Smooth muscle cell (in vitro differentiated cells): Measurements from ENCODE around the gene SH3D19. TPM values are rescaled to one million over a fixed set of nuclear protein-coding genes. Genes with fewer than 3 reads are reported as not detected.
A peak's percentile ranks its signal among the peaks of the same experiment; 100 is the strongest.

Experiments used
- DNase-seq: peaks from one replicate; lab custom pipeline; 2025; ENCODE audit not compliant: unreplicated experiment; lab: John Stamatoyannopoulos, UW
- H2AFZ ChIP-seq: fragments of 200-600 bp; sonication (generic); 2 replicates; pipeline ENCODE4 v1.6.0; 2016; ENCODE audit warnings: antibody characterized with exemption, low read depth, mild to moderate bottlenecking
- H3F3A ChIP-seq: fragments of 200-600 bp; sonication (generic); 2 replicates; pipeline ENCODE4 v1.6.0; 2017; ENCODE audit warnings: antibody characterized with exemption, low read depth
- H3K27ac ChIP-seq: fragments of 200-600 bp; sonication (generic); 2 replicates; pipeline ENCODE4 v1.5.1; 2016; ENCODE audit warnings: low read depth, mild to moderate bottlenecking
- H3K27me3 ChIP-seq: fragments of 200-600 bp; sonication (generic); 2 replicates; pipeline ENCODE4 v1.6.1; 2016; ENCODE audit warnings: low read depth, mild to moderate bottlenecking
- H3K36me3 ChIP-seq: fragments of 200-600 bp; sonication (generic); 2 replicates; pipeline ENCODE4 v1.5.1; 2016; ENCODE audit warnings: low read depth
- H3K4me1 ChIP-seq: fragments of 200-600 bp; sonication (generic); 2 replicates; pipeline ENCODE4 v1.5.1; 2016; ENCODE audit warnings: low read depth
- H3K4me2 ChIP-seq: fragments of 200-600 bp; sonication (generic); 2 replicates; pipeline ENCODE4 v1.6.0; 2016; ENCODE audit warnings: mild to moderate bottlenecking
- H3K4me3 ChIP-seq: fragments of 200-600 bp; sonication (generic); 2 replicates; pipeline ENCODE4 v1.5.1; 2016; ENCODE audit warnings: mild to moderate bottlenecking
- H3K79me2 ChIP-seq: fragments of 200-600 bp; sonication (generic); 2 replicates; pipeline ENCODE4 v1.6.0; 2016; ENCODE audit warnings: low read depth, mild to moderate bottlenecking
- H3K9ac ChIP-seq: fragments of 200-600 bp; sonication (generic); 2 replicates; pipeline ENCODE4 v1.6.0; 2016; ENCODE audit warnings: low read depth
- H3K9me3 ChIP-seq: fragments of 200-600 bp; sonication (generic); replicated peaks from 2 replicates; pipeline ENCODE4 v1.5.1; 2016; ENCODE audit warnings: low read depth
- H4K20me1 ChIP-seq: fragments of 200-600 bp; sonication (generic); 2 replicates; pipeline ENCODE4 v1.6.0; 2016; ENCODE audit warnings: low read depth
- WGBS: methylation state at CpG from one replicate; pipeline ENCODE4 v1.1.7; 2016; ENCODE audit warnings: low lambda C conversion rate; 5-methylcytosine and 5-hydroxymethylcytosine counted together
- polyA plus RNA-seq: library from polyadenylated mRNA; unstranded; fragments of >200 nt; fragmentation: Nextera tagmentation; extraction: Ambion mirVana; gene quantifications from 2 replicates; pipeline ENCODE4 v1.2.1, GENCODE V29; 2016
- total RNA-seq: library from RNA; depleted of rRNA; stranded (reverse); fragments of >200 nt; gene quantifications from 2 replicates; pipeline ENCODE4 v1.2.3, GENCODE V29; 2014
- TF ChIP-seq, protein P1 (sequence below): fragments of 200-600 bp; sonication (generic); IDR thresholded peaks from 2 replicates; pipeline ENCODE4 v1.5.1; 2017; ENCODE audit warnings: borderline replicate concordance, mild to moderate bottlenecking, antibody characterized with exemption; ENCODE audit not compliant: insufficient read depth, poor library complexity, severe bottlenecking

SH3D19 gene
- total and polyA plus RNA-seq, 2 experiments from 2014 or later: 7.9 to 20.3 TPM

DNA sequence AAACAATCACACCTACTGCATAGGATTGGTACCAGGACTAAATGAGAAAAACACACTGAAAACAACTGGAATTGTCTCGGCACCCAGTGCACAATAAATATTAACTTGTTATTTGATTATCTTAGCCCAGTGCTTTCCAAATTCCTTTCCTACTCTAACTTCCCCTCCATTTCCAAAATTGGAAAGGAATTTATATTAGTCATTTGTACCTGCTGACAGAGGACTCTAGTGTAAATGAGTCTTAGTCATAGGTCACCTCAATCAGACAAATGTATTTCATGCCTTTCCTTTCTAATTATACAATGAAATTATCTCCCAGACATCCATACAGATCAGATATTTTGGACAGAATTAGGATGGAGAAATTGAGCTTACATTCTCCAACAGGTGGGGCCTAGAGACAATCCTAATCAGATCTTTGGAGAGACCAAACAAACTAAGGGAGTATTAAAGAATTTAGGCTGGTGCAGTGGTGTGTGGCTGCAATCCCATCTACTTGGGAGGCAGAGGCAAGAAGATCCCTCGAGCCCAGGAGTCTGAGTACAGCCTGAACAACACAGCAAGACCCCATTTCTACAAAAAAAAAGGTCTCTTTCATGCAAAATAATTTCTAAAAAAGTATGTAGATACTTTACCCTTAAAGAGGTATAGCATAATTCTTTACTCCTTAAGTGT, 10.1 kb downstream of the SH3D19 start:
- H3K27ac ChIP-seq: peak overlapping the region; percentile 52
- H4K20me1 ChIP-seq: no peaks in the 10 kb centered on the region
- no peak overlapping the region for H3K9ac ChIP-seq
- TF ChIP-seq, protein P1, sequence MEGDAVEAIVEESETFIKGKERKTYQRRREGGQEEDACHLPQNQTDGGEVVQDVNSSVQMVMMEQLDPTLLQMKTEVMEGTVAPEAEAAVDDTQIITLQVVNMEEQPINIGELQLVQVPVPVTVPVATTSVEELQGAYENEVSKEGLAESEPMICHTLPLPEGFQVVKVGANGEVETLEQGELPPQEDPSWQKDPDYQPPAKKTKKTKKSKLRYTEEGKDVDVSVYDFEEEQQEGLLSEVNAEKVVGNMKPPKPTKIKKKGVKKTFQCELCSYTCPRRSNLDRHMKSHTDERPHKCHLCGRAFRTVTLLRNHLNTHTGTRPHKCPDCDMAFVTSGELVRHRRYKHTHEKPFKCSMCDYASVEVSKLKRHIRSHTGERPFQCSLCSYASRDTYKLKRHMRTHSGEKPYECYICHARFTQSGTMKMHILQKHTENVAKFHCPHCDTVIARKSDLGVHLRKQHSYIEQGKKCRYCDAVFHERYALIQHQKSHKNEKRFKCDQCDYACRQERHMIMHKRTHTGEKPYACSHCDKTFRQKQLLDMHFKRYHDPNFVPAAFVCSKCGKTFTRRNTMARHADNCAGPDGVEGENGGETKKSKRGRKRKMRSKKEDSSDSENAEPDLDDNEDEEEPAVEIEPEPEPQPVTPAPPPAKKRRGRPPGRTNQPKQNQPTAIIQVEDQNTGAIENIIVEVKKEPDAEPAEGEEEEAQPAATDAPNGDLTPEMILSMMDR: no peak
- H3K4me1 ChIP-seq: peaks cover 7% of the 10 kb centered on the region
- no peaks in the 10 kb centered on the region for H3K27me3 ChIP-seq
- H2AFZ ChIP-seq: no peak overlapping the region
- H3K9me3 ChIP-seq: no peaks in the 10 kb centered on the region
- H3K4me3 ChIP-seq: no peak overlapping the region
- 89% methylated on average over 2 of the region's 2 CpGs for WGBS
- peaks cover 26% of the 10 kb centered on the region for H3K79me2 ChIP-seq
- H3K4me2 ChIP-seq: no peak overlapping the region
- no peaks in the 10 kb centered on the region for H3F3A ChIP-seq
- H3K36me3 ChIP-seq: no peaks in the 10 kb centered on the region
- no peak for DNase-seq

- H3K4me3 ChIP-seq: no peak overlapping the region
- H3K27ac ChIP-seq: peak overlapping the region; percentile 52
- H3K4me2 ChIP-seq: no peak overlapping the region
- no peaks in the 10 kb centered on the region for H3K9me3 ChIP-seq
- no peaks in the 10 kb centered on the region for H3K36me3 ChIP-seq
- no peak overlapping the region for H2AFZ ChIP-seq
- H3K9ac ChIP-seq: no peak overlapping the region
- H3K27me3 ChIP-seq: no peaks in the 10 kb centered on the region
- H3K4me1 ChIP-seq: peaks cover 7% of the 10 kb centered on the region
- 92% methylated on average over 1 of the region's 1 CpG for WGBS
- DNase-seq: no peak
- H4K20me1 ChIP-seq: no peaks in the 10 kb centered on the region
- peaks cover 17% of the 10 kb centered on the region for H3K79me2 ChIP-seq
- TF ChIP-seq, protein P1: no peak
- H3F3A ChIP-seq: no peaks in the 10 kb centered on the region
Measured at GRCh38 chr4:151314479-151314878, 10.9 kb downstream of the SH3D19 start.

GRCh38 chr4:151314010-151314355, 11.4 kb downstream of the SH3D19 start:
- peaks cover 7% of the 10 kb centered on the region for H3K4me1 ChIP-seq
- H2AFZ ChIP-seq: no peak overlapping the region
- DNase-seq: no peak
- H3K36me3 ChIP-seq: no peaks in the 10 kb centered on the region
- peaks cover 13% of the 10 kb centered on the region for H3K79me2 ChIP-seq
- H3F3A ChIP-seq: no peaks in the 10 kb centered on the region
- H3K27ac ChIP-seq: no peak overlapping the region
- H4K20me1 ChIP-seq: no peaks in the 10 kb centered on the region
- no peak overlapping the region for H3K4me2 ChIP-seq
- no peaks in the 10 kb centered on the region for H3K9me3 ChIP-seq
- TF ChIP-seq, protein P1: no peak
- H3K9ac ChIP-seq: no peak overlapping the region
- H3K27me3 ChIP-seq: no peaks in the 10 kb centered on the region
- no peak overlapping the region for H3K4me3 ChIP-seq
- 97% methylated on average over 1 of the region's 1 CpG for WGBS
